GM21529 (cell line): Measurements from ENCODE around the gene B3GALT6.

Source experiments
- ATAC-seq: cut with Tn5 transposase; IDR thresholded peaks from one replicate; pipeline ENCODE4 v1.9.1; 2021; ENCODE audit not compliant: unreplicated experiment

The B3GALT6 gene

DNA sequence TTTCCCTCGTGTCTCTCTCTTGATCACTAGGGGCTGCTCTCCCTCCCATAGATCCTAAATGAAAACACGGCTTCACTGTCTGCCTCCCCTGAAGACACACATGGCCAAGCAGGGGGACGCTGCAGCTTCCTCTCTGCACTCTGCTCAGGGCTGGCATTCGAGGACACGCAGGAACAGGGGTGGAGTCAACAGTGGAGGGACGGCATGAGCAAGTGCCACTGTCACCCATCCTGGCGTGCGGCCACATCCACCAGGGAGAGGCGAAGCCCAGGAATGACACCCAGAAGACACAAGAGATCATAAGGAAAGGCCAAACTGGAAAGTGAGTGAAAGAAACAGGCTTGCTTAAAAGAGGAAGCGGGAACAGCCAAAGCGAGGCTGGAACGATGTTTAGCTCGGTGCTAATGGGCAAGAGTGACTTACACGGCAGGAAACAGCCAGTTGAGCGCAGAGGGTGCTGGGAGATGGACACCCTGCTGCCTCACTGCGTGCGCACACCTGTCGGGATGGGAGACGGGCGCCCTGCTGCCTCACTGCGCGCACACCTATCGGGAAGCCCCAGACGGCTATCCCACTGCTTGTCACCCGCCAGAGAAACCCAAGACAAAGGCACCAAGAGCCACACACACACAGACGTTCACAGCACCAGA lies 28.0 kb downstream of the B3GALT6 start:
- ATAC-seq: no peak

- no peak for ATAC-seq
Measured at GRCh38 chr1:1260843-1261560, 29.0 kb downstream of the B3GALT6 start.

DNA sequence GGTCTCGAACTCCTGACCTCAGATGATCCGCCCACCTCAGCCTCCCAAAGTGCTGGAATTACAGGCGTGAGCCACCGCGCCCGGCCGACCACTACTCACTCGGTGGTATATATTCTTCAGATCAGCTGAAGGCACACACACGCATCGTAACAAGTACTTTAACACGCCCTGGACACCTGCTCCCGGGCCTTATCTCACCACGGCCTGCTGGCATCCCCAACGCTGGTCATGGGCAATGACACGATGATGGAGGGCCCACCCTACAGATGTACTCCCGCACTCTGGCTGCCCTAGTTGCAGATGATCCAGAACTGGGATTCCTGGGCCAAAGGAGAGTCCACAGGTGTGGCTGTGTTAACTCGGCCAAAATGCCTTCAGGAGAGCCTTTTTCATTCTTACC lies 30.0 kb downstream of the B3GALT6 start:
- no peak for ATAC-seq

GRCh38 chr1:1262758-1263157 lies 30.7 kb downstream of the B3GALT6 start:
- ATAC-seq: no peak

DNA sequence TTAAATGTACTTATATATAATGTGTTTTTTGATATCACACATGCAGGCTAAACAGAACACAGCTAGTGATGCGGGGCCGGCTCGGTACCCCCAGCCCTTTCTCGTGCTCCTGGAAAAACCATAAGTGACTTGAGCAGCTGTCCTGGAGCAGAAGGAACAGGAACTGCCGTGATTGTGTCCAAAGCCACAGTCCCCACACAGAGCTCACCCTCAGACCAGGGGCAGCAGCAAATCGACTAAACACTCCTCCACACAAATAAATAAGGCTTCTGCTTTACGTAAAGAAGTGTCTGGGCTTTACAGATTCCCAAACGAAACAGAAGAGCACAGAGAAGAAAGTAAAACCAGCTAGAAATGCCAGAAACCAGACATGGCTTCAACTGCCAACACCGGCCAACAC lies 32.0 kb downstream of the B3GALT6 start:
- no peak for ATAC-seq

GRCh38 chr1:1264868-1265272 lies 32.8 kb downstream of the B3GALT6 start:
- ATAC-seq: no peak

DNA sequence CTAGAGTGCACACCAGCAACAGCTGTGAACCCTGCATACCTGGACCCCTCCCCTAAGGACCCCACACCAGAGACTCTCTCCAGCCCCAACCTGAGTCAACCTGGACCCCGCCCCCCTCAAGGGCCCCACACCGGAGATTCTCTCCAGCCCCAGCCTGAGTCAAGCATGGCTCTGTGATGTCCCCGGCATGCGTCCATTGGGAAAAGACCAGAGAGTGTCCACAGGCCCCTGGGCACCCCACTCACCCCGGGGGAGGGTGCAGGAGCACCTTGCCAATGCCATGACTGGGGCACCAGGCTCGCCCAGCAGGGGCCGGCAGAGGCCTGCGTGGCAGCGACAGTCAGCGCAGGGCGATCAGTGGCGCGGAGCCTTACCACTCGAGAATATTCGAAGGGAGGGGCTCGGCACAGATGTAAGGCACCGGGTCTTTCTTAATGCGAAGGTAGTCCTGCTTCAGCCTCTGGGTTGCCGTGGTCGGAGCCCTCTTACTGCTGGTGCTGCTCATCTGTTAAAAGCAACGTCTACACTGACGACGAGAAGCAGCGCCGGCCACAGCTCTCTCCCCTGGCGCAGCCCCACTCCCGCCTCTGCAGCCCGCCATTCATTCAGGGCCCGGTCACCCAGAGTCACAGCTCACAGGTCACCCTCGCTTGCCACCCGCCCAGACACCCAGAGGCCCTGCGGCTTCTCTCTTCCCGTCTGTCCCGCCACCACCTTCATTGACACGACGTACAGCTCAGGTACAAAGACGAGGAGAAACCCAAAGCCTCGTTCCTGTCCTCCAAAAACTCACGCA lies 35.6 kb downstream of the B3GALT6 start:
- no peak for ATAC-seq

GRCh38 chr1:1268284-1268682 lies 36.2 kb downstream of the B3GALT6 start:
- ATAC-seq: no peak

GRCh38 chr1:1270813-1271212 lies 38.8 kb downstream of the B3GALT6 start:
- ATAC-seq: no peak

DNA sequence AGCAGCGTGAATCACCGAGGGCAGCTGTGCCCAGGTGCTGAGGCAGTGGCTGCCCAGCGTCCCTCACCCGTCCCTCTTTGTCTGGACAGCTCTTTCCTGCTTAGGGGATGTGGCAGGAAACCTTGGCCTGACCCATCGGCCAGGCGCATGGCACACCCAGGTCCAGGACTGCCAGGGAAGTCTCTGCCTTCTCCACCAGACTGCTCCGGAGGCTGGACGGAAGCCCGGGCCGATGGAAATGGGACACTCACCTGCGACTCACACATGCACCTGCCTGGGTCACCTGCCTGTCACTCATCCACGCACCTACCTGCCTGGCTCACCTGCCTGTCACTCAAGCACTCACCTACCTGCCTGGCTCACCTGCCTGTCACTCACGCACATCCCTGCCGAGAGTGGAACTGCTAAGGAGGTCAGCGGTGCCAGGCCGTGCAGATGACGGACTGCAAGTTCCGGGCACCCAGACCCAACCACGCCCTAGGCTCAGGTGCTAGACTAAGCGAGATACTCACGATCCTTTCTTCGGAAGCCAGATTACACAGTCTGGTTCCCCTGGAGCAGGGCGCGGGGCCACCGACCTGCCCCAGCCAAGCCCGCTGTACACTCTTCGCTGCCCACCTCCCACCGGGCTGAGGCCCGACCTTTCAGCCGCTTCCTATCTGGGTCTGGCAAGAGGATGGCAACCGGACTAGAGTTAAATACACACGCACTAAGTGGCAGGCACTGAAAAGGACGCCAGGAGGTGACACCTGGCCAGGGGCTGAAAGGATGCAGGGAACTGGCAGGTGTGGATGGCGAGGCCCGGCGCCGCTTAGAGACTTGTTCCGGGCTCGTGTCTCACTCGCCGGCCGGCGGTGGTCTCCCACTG lies 40.5 kb downstream of the B3GALT6 start:
- no peak for ATAC-seq

DNA sequence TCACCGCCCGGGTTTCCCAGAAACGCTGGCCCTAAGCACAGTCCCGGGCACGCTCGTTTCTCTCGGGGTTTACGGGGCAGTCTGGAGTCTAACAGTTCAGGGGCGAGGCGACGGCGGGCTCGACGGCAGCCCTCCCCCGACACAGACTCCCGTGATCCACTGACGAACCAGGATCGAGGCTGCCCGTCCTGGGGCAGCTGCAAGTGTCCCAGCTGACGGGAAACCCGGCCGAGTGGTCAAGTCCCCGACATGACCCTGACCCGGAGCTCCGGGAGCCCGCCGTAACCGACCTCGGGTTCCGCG lies 41.1 kb downstream of the B3GALT6 start:
- ATAC-seq: peak; percentile 4

GRCh38 chr1:1273512-1274298 lies 41.7 kb downstream of the B3GALT6 start, which contains the start of gene UBE2J2:
TSS of gene UBE2J2 (minus strand) at chr1:1273854. CDS start at chr1:1267992, 5,862 bp downstream.
- ATAC-seq: peak; percentile 75

DNA sequence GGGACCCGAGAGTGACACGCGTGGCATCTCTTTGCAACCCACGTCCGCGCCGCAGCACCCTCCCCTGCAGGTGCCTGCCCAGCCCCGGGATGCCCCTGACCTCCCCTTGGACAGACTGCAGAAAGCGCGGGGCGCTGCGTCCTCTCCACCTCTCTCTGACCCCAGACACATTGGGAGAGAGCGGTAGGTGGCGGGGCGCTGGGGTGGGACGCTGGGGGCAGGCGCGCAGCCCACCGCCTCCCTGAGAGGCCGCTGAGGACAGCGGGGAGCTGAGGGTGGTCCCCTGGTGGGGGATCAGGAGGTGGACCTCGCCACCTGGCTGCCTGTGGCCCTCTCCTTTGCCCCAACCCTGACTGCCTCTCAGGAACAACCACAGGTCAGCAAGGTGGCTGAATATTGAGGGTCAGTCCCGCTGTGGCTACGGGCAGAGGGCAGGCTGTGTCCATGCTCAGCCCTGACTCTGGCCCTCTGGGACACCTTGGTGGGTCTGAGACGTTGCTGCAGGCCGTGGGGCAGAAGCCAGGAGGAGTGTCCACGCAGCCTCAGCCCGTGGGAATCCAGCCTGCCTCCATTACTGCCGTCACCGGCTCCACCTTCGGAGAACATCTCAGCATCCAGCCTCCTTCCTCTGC lies 42.4 kb downstream of the B3GALT6 start:
- no peak for ATAC-seq

GRCh38 chr1:1274931-1275431 lies 42.9 kb downstream of the B3GALT6 start:
- no peak for ATAC-seq

DNA sequence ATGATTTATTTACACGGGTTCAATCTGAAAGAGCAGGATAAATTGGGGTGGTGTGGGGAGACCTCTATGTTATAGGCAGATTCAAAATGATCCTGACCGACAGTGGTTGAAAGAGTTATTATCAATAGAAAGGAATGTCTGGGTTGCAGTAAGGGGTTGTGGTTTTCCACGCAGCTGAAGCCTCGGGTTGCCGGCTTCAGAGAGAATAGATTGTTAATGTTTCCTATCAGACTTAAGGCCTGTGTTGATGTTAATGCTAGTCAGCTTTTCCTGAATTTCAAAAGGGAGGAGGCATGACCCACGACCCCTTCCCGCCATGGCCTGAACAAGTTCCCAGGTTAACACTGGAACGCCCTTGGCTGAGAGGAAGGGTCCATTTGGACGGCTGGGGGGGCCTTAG lies 43.8 kb downstream of the B3GALT6 start:
- no peak for ATAC-seq

DNA sequence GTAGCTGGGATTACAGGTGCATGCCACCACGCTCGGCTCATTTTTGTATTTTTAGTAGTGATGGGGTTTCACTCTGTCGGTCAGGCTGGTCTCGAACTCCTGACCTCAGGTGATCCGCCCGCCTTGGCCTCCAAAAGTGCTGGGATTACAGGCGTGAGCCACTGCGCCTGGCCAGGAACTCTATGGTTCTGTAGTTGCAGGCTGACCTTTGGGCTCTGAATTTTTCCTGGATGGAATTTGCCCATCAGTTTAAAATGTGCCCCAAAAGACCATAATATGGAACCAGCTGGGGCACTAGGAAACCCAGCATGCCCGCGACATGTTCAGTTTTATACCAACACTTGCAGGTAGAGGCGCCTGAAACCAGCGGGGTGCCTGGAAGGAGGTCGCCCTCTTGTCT lies 46.6 kb downstream of the B3GALT6 start:
- ATAC-seq: no peak

DNA sequence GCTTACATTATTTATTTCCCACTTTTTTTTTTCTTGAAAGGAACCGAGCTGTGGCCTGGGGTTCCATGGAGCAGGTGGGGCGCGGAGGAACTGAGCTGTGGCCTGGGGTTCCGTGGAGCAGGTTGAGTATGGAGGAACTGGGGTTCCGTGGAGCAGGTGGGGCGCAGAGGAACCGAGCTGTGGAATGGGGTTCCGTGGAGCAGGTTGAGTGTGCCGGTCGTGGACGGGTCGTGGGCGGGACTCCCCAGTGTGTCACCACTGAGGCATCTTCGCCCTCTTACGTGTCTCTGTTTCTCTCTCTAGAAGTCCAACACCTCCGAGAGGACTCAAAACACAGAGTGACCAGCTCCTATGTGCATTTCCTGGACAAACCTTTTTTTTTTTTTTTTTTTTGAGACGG lies 47.0 kb downstream of the B3GALT6 start:
- ATAC-seq: no peak

GRCh38 chr1:1280782-1281481 lies 48.9 kb downstream of the B3GALT6 start:
- ATAC-seq: no peak
